C4-2B (cell line): ENCODE results near the gene ESR2.

Experiments used
- CTCF ChIP-seq: fragments of 450-650 bp; conservative IDR thresholded peaks from 2 replicates; pipeline ENCODE4 v1.5.1; 2017; ENCODE audit warnings: mild to moderate bottlenecking
- ZFX ChIP-seq: fragments of 450-650 bp; IDR thresholded peaks from 2 replicates; pipeline ENCODE4 v1.6.1; 2017

DNA sequence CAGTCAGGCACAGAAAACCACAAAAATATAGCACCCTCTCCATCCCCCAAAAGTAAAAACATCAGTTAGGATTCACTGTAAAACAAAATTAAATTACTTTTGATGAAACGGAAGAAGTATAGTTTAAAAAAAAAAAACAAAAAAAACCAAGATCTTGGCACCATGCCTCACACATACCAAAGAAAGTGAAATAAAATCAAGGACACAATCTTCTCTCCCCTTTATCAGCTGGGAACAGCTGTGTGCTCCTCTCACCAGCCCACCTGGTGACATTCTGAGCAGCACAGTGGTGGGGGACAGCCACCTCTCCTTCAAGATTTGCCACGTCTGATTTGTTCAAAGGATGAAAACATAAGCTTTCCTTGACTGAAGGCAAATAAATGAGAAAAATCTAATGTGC is 55.5 kb downstream of the ESR2 start:
- TF ChIP-seq CTCF = no peak
- TF ChIP-seq ZFX = no peak
